Astrocyte (in vitro differentiated cells and primary cell): ENCODE data around the gene SOX13. TPM values are rescaled to one million over a fixed set of nuclear protein-coding genes. Genes with fewer than 3 reads are reported as not detected.

Source experiments
- DNase-seq: peaks from one replicate; pipeline ENCODE4 v3.0.0-alpha.2; 2010; ENCODE audit warnings: low read depth
- FAIRE-seq: peaks from 2 replicates; lab custom pipeline; 2011; peaks lifted over from hg19 to GRCh38; lab: Jason Lieb, UNC
- H2AFZ ChIP-seq: 2 replicates; pipeline ENCODE4 v1.6.0; 2012; ENCODE audit warnings: low read depth, low read length, inconsistent platforms
- H3K27ac ChIP-seq: 2 replicates; pipeline ENCODE4 v1.5.1; 2011; ENCODE audit warnings: low read depth, low read length, inconsistent platforms
- H3K27me3 ChIP-seq: 2 replicates; pipeline ENCODE4 v1.6.0; 2011; ENCODE audit warnings: low read length, inconsistent platforms; ENCODE audit not compliant: insufficient read depth
- H3K36me3 ChIP-seq: 2 replicates; pipeline ENCODE4 v1.5.1; 2011; ENCODE audit warnings: low read length, inconsistent platforms; ENCODE audit not compliant: insufficient read depth
- H3K4me1 ChIP-seq: 2 replicates; pipeline ENCODE4 v1.5.1; 2011; ENCODE audit warnings: low read length, inconsistent platforms; ENCODE audit not compliant: insufficient read depth
- H3K4me2 ChIP-seq: 2 replicates; pipeline ENCODE4 v1.6.0; 2012; ENCODE audit warnings: low read length, inconsistent platforms
- H3K4me3 ChIP-seq: 2 replicates; pipeline ENCODE4 v1.5.1; 2011; ENCODE audit warnings: low read depth, mild to moderate bottlenecking, low read length, inconsistent platforms; ENCODE audit not compliant: insufficient read depth
- H3K79me2 ChIP-seq: 2 replicates; pipeline ENCODE4 v1.6.0; 2012; ENCODE audit warnings: mild to moderate bottlenecking, low read length, inconsistent platforms; ENCODE audit not compliant: insufficient read depth
- H3K9ac ChIP-seq: 2 replicates; pipeline ENCODE4 v1.6.0; 2012; ENCODE audit warnings: mild to moderate bottlenecking, low read length, inconsistent platforms
- H3K9me3 ChIP-seq: 2 replicates; pipeline ENCODE4 v1.5.1; 2012; ENCODE audit warnings: low read depth, mild to moderate bottlenecking, low read length, inconsistent platforms; ENCODE audit not compliant: insufficient read depth
- H4K20me1 ChIP-seq: 2 replicates; pipeline ENCODE4 v1.6.0; 2012; ENCODE audit warnings: low read length, inconsistent platforms; ENCODE audit not compliant: insufficient read depth
- H3K27ac Mint-ChIP-seq: one replicate; pipeline ENCODE4 v1.8.0; 2021; ENCODE audit warnings: mild to moderate bottlenecking, mixed read lengths; ENCODE audit not compliant: unreplicated experiment
- H3K27me3 Mint-ChIP-seq: one replicate; pipeline ENCODE4 v1.8.0; 2021; ENCODE audit warnings: low read depth, mixed read lengths; ENCODE audit not compliant: unreplicated experiment
- H3K36me3 Mint-ChIP-seq: one replicate; pipeline ENCODE4 v1.8.0; 2021; ENCODE audit warnings: low read depth, mixed read lengths; ENCODE audit not compliant: unreplicated experiment
- H3K4me1 Mint-ChIP-seq: one replicate; pipeline ENCODE4 v1.8.0; 2021; ENCODE audit warnings: low read depth, mixed read lengths; ENCODE audit not compliant: unreplicated experiment
- H3K4me3 Mint-ChIP-seq: one replicate; pipeline ENCODE4 v1.8.0; 2021; ENCODE audit warnings: mild to moderate bottlenecking, moderate library complexity, mixed read lengths; ENCODE audit not compliant: unreplicated experiment
- H3K9me3 Mint-ChIP-seq: one replicate; pipeline ENCODE4 v1.8.0; 2021; ENCODE audit warnings: mild to moderate bottlenecking, mixed read lengths; ENCODE audit not compliant: unreplicated experiment
- CTCF ChIP-seq: IDR thresholded peaks from 2 replicates; pipeline ENCODE4 v1.5.1; 2011; ENCODE audit warnings: low read depth, mild to moderate bottlenecking, inconsistent platforms, low read length, moderate library complexity; ENCODE audit not compliant: insufficient read depth
- EZH2 ChIP-seq: IDR thresholded peaks from 2 replicates; pipeline ENCODE4 v1.6.1; 2012; ENCODE audit warnings: mild to moderate bottlenecking, low read length, inconsistent platforms; ENCODE audit not compliant: insufficient read depth
- total RNA-seq: library from RNA; stranded (reverse); gene quantifications from 2 replicates; pipeline ENCODE4 v1.2.1, GENCODE V29; 2021

The SOX13 gene
- total RNA-seq, 1 donor from 2014 or later, result 12.4 TPM

GRCh38 chr1:204113896-204114295 is 41.0 kb downstream of the SOX13 start:
- Mint-ChIP-seq H3K27me3 (no peaks in the 10 kb centered on the region), H3K4me3 (no peak overlapping the region), H3K4me1 (no peaks in the 10 kb centered on the region), H3K36me3 (no peaks in the 10 kb centered on the region), H3K9me3 (no peaks in the 10 kb centered on the region), H3K27ac (no peak overlapping the region)
- H4K20me1 ChIP-seq, result no peaks in the 10 kb centered on the region
- H3K27ac ChIP-seq, result no peak overlapping the region
- H3K79me2 ChIP-seq, result no peaks in the 10 kb centered on the region
- H3K4me1 ChIP-seq, result no peaks in the 10 kb centered on the region
- H2AFZ ChIP-seq, result no peak overlapping the region
- H3K4me3 ChIP-seq, result no peak overlapping the region
- no peak overlapping the region for H3K9ac ChIP-seq
- H3K4me2 ChIP-seq, result no peak overlapping the region
- no peaks in the 10 kb centered on the region for H3K9me3 ChIP-seq
- H3K27me3 ChIP-seq, result no peaks in the 10 kb centered on the region
- H3K36me3 ChIP-seq, result no peaks in the 10 kb centered on the region
- TF ChIP-seq EZH2 (no peak), CTCF (no peak)
- DNase-seq, result peak; percentile 25
- FAIRE-seq, result no peak

GRCh38 chr1:204114606-204115005 is 41.7 kb downstream of the SOX13 start:
- Histone ChIP-seq H3K36me3 (no peaks in the 10 kb centered on the region), H2AFZ (no peak overlapping the region), H3K4me2 (no peak overlapping the region), H3K27ac (no peak overlapping the region), H3K9ac (no peak overlapping the region), H4K20me1 (no peaks in the 10 kb centered on the region), H3K27me3 (no peaks in the 10 kb centered on the region), H3K4me1 (no peaks in the 10 kb centered on the region), H3K79me2 (no peaks in the 10 kb centered on the region), H3K9me3 (no peaks in the 10 kb centered on the region), H3K4me3 (no peak overlapping the region)
- Mint-ChIP-seq H3K4me3 (no peak overlapping the region), H3K9me3 (no peaks in the 10 kb centered on the region), H3K4me1 (no peaks in the 10 kb centered on the region), H3K36me3 (peaks cover 3% of the 10 kb centered on the region), H3K27me3 (no peaks in the 10 kb centered on the region), H3K27ac (no peak overlapping the region)
- FAIRE-seq (no peak), DNase-seq (no peak)
- TF ChIP-seq EZH2, result no peak
- TF ChIP-seq CTCF, result no peak

- Histone ChIP-seq H3K4me2 (no peak overlapping the region), H3K9ac (no peak overlapping the region), H2AFZ (no peak overlapping the region), H3K27ac (no peak overlapping the region), H3K27me3 (no peaks in the 10 kb centered on the region), H4K20me1 (no peaks in the 10 kb centered on the region), H3K4me3 (no peak overlapping the region), H3K9me3 (no peaks in the 10 kb centered on the region), H3K4me1 (no peaks in the 10 kb centered on the region), H3K79me2 (no peaks in the 10 kb centered on the region), H3K36me3 (no peaks in the 10 kb centered on the region)
- H3K27ac Mint-ChIP-seq, result no peak overlapping the region
- TF ChIP-seq EZH2 (no peak), CTCF (no peak)
- DNase-seq, result no peak
- H3K27me3 Mint-ChIP-seq, result no peaks in the 10 kb centered on the region
- no peaks in the 10 kb centered on the region for H3K4me1 Mint-ChIP-seq
- peaks cover 3% of the 10 kb centered on the region for H3K36me3 Mint-ChIP-seq
- no peak for FAIRE-seq
- no peaks in the 10 kb centered on the region for H3K9me3 Mint-ChIP-seq
- no peak overlapping the region for H3K4me3 Mint-ChIP-seq
Observed at GRCh38 chr1:204115116-204115515, 42.2 kb downstream of the SOX13 start.
